HG03159 (cell line): Measurements from ENCODE around the gene IL19.
"Not testable (repeated sequence)": the region's sequence is repeated elsewhere in the genome, so short reads cannot be mapped to it uniquely, and the experiment has no call there.

Experiments
- ATAC-seq: cut with Tn5 transposase; IDR thresholded peaks from one replicate; pipeline ENCODE4 v1.9.1; 2021; ENCODE audit warnings: mild to moderate bottlenecking, moderate library complexity; ENCODE audit not compliant: unreplicated experiment

IL19 gene

DNA sequence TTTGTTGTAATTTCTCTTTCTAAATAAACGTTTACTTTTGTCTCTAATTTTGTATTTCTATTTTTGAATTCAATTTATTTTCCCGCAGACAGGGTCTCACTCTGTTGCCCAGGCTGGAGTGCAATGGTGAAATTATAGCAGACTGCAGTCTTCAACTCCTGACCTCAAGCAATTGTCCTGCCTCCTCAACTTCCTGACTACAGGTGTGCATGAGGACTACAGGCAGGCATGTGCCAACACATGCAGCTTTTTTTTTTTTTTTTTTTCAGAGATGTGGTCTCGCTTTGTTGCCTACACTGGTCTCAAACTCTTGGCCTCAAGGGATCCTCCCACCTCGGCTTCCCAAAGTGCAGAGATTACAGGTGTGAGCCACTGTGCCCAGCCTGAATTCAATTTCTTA, 58.2 kb downstream of the IL19 start:
- no peak for ATAC-seq

DNA sequence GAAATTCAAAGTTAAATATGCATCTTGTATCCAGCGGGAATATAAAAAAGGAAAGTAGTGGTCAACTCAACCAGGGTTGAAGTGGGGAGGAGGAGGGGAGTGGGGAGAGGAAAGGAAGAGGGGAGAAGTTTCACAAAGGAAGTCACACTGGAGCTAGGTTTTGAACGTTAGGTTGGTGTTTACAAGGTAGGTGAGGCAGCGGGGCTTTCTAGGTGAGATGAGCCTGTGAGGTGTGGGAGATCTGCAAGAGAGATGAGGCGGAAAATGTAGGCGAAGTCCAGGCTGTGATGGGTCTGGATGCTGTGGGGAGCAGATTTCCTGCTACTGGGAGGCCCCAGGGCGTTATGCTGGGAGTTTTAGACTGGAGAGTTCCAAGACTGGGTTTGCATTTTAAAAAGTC, 58.7 kb downstream of the IL19 start:
- no peak for ATAC-seq

DNA sequence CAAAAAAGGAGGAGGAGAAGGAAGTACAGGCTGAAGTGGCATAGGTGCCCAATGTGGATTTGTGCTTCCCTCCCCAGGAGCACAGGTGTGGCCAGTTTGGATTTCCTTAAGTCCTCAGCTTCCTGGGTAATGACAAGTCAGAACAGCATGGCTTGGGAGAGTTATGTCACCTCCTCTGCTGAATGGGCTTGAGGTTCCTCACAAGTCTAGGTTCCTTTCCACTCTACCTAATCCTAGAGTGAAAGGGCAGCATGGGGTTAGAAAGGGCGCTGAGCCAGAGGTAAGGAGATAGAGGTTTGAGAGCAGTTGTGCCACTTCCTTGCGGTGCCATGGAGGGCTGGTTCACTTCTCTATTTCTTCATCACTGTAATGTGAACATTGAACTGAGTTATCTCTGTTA, 59.3 kb downstream of the IL19 start:
- no peak for ATAC-seq

DNA sequence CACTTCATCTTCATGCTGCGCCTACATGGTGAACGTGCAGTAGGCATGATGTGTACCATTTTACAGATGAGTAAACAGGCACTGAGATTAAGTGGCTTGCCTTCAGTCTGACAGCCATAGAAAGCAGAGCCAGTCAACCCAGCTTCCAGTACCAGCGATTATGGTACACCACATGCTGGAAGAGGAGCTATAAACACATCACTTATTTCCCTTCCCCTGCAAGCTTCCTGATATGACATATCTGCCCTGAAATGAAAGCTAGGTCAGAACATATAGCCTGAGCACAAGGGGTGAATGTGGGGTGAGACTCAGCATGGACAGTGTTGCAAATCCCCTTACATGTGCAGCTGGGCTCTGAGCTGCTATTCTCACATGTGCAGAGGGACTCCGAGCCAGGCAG, 61.1 kb downstream of the IL19 start:
- ATAC-seq: no peak

DNA sequence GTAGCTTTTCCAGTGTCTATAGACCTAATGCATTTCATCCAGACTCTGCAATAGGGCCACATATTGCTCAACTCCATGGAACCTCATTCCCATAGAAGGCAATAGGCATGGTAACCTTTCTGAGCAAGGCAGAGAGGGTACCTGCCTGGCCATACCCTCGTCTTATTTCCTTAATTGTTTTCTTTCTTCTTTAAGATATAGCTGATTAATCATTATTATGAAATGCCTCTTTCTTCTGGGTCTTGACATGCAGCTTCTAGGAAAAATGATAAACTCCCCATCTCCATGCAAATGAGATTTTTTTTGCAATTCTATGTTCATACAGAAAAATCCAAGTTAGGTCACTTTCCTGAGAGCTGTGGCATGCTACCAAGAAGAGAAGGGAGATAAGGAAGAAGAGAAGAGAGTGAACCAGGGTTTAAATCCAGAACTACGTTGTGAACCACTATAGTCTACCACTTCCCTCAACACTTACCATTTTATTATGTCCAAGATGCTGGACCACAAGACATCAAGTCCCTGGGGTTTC, 61.8 kb downstream of the IL19 start:
- ATAC-seq: no peak

DNA sequence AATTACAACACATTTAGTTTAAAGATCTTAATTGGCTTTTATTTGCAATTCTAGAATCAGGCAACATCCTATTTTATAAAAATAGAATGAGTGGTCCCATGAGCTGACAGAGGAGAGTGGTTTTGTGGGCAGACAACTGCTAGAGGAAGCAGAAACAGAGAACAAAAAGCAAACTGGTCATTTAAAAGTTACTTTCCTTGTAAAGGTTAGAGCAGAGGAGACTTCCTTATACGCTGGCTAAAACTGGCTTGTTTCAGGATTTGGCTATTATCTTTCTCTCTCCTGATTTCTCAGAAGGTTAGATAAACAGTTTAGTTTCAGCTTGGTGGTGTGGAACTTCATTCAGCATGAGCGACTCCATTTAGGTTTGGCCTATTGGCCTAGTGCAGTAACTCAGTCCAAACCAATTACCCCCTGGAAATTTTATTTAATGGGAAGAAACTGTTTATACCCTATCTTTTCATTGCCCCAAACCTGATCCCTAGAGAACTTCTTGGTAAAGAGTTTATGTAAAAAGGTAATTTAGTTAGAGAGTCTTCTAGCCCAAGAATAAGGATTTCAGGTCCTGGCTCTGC, 62.6 kb downstream of the IL19 start:
- no peak for ATAC-seq

DNA sequence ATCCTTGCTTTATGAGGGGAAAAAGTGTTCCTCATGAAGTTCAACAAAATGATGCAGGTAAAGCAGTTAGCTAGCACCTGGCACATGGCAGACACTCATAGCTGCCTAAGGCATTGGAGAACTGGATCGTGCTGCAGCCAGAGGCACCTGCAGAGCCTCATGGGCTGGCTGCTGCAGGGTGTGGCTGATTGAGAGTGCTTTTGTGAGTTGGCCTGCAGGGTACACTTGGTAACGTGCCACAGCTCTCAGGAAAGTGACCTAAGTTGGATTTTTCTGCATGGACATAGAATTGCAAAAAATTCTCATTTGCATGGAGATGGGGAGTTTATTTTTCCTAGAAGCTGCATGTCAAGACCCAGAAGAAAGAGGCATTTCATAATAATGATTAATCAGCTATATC, 63.2 kb downstream of the IL19 start:
- ATAC-seq: no peak

DNA sequence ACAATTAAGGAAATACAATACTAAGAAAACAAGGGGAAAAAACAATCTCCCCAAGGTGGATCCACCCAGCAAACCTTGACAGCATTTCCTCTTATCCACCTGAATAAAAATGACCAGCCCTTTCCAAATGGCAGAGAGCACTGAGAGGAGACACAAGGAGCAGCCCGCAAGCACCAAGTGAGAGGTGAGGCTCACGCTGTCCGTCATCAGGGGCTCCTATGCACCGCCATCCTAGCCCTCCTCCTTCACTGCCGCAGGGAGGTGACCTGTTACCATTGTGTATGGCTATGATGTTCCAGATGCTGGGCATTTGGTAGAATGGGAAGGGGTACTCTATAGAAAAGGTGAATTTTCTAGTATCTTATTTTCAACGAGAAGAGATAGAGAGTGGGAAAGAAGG, 63.6 kb downstream of the IL19 start:
- no peak for ATAC-seq

DNA sequence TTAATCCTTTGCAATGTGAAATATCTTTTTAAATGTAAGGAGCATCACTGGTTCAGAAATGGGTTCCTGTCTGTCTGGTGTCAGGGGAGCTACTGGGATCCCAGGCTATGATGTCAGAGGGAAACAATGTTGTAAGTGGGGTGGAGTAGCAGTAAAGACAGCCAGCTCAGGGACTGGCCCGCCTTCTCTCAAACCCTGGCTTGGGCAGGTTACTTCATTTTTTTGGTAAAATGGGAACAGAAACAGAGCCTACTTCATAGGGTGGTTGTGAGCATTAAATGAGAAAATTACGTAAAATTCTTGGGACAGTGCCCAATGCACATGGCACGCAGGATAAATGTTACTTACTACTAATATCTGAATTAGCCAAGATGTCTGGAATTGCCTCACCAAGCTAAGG, 64.1 kb downstream of the IL19 start:
- no peak for ATAC-seq

DNA sequence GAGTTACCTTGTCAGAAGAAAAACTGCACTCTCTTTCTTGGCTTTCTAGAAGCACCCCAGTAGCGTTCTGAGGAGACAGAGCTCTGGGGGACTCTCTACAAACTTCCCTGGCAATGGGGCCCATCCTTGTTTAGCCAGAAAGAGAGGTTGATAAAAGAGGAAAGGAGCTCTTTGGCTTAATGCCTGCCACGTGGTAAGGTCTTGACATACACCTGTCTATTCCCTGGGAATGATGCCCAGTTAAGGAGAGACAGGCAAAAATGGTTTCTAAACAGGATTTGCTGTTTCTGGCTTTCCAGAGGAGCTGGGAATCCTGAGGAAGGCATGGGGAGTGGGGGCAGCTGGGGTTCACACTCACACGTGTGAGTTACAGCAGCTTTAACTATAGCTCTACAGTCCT, 64.6 kb downstream of the IL19 start:
- ATAC-seq: no peak

DNA sequence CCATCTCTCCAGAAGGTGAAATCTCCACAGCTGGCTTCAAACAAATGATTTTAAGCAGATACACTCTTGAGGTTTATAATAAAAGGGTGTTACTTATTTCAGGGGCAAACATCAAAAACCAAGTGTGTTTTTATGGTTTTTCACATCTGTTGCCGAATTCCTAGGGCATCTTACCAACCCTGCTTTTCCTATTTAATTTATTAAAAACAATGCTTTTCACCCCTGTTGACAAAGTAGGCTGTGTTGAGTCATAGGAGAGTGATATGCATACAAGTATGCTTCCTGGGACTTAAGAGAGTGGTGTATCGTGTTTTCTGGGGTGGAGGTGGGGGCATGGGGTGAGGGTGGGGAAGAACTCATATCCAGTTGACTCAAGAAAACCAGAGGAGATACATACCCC, 65.5 kb downstream of the IL19 start:
- no peak for ATAC-seq

DNA sequence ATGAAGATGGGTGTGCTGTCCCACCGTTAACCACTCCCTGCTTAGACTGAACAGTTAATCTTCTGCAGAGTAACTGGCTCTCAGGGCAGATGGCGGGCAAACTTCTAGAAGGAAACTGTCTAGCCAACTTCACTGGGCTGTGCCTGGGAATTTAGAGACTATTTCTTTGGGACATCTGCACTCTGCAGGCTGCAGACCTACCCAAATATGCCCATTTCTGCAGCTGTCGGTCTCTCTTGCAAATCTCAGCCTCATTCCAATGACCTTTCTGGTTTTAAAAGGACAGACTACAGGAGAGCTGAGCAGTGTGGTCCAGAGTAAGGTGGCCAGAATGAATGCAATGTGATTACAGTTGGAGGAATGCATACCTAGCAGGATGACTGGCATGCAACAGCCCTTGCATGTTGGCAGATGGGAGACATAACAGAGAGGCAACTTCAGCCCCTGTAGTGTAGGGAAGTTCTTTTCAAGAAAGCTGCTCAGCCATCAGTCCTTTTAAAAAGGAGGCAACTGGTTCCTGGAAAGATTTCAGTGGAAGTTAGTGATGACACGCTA, 68.5 kb downstream of the IL19 start:
- ATAC-seq: no peak

DNA sequence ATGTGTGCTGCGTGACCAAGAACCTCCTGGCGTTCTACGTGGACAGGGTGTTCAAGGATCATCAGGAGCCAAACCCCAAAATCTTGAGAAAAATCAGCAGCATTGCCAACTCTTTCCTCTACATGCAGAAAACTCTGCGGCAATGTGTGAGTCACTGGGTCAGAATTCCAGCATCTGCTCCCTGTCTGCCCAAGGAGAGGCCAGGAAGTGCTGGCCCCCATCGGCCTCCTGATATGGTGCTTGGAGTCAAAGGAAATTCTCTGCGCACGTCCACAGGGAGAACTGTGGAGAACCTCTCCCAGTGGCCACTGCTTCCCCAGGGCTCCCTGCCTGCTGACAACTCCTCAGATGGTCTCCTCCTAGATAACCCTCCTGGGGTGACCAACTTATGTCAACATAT, 69.3 kb downstream of the IL19 start:
- no peak for ATAC-seq

DNA sequence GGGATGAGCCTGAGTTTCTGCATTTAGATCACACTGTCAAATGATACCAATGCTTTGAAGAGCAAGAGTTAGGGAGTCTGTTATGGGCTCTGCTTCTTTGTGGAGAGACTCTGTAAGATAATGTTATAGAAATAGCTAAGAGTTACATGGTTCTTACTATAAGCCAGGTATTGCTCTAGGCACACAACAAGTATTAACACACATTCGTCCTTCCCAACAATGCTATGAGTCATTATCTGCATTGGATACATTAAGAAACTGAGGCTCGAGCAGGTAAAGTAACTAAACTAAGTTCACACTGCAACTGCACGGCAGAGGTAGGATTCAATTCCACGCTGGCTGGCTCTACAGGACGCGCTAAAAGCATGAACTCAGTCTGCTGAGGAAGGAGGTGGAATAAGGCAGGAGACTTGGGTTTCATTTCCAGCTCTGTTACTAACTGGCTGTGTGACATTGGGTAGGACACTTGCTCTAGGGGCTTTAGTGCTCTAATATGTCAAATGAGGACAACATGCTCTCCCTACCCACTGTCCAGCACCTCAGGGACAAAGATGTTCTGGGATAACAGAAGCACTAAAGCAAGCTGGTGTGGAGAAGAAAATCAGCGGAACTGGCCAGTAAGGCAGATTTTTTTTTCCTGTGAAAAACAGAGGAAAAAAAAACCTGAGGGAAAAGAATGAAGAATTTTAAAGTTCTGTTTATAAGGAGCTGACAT, 71.2 kb downstream of the IL19 start:
- ATAC-seq: no peak

DNA sequence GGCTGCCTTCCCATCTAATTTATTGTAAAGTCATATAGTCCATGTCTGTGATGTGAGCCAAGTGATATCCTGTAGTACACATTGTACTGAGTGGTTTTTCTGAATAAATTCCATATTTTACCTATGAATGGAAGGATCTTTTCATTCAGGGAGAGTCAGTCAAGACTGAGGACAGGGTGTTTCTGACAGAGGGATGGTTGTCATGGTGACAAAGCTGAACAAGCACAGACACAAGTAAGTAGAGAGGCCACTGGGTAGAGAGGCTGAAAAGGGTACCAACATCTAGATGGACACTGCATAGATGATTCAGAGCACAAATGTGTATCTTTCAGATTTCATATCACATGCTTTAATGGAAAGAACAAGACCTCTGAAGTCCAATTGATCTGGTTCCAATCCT, 72.3 kb downstream of the IL19 start:
- no peak for ATAC-seq

DNA sequence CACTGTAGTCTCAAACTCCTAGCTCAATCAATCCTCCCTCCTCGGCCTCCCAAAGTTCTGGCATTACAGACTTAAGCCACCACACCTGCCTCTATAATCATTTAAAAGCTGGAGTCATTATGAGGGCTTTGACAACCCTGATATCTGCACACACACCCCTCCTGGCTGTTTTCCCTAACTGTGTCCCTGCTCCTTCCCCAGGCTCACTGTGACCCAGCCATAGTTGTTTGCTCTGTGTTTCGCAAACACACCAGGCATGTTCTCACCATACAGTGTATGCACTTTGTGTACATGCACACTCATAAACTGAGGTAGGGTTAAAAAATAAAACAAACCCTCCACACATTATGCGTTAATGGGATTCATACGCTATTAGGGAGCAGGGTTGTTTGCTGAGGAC, 73.1 kb downstream of the IL19 start:
- ATAC-seq: no peak

DNA sequence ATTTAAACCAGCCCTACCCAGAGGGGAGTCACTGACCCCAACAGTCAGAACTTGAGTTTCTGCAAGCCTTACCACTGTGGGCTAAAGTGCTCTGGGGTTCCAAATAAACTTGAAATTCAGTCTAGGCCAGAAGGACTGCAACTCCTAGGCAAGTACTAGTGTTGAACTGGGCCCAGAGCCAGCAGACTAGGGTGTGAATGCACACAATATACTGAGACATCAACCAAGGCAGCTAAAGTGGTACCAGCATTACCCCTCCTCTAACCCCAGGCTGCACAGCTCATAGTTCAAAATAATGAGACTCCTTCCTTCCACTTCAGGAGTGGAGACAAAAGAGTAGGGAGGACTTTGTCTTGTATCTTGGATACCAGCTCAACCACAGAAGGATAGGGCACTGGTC, 75.9 kb downstream of the IL19 start:
- ATAC-seq: no peak

DNA sequence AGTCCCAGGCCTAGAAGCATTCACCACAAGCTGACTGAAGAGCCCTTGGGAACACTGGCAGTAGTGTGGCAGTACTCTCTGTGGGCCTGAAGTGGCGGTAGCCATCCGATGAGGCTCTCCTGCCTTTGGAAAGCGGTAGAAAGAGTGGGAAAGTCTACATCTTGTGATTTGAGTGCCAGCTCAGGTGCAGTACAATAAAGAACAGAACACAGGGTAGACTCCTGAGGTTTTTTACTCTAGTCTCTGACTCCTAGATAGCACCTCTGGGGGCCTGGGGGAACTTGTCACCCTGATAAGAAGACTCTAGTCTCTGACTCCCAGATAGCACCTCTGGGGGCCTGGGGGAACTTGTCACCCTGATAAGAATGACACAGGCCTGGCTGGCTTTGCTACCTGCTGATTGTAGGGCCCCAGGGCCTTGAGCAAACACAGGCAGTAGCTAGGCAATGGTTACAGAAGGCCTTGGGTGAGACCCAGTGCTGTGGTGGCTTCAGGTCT, 76.8 kb downstream of the IL19 start:
- ATAC-seq: no peak

DNA sequence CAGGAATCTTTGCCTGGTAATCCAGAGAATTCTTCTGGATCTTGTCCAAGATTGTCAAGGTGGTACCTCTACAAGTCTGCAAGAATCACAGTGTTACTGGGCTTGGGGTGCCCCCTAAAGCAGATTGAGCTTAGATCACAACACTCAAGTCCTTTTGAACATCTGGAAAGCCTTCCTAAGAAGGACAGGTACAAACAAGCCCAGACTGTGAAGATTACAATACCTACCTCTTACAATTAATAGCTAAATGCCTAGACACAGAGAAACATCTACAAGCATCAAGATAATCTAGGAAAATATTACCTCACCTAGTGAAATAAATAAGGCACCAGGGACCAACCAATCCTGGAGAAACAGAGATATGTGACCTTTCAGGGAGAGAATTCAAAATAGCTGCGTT, 77.4 kb downstream of the IL19 start:
- ATAC-seq: no peak

DNA sequence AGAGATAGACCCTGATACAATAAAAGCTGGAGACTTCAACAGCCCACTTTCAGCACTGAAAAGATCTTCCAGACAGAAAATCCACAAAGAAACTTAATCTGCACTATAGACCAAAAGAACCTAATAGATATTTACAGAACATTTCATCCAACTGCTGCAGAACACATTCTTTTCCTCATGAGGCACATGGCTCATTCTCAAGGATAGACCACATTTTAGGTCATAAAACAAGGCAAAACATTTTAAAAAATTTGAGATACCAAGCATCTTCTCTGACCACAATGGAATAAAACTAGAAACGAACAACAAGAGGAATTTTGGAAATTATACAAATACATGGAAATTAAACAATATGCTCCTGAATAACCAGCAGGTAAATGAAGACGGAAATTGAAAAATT, 79.8 kb downstream of the IL19 start:
- no peak for ATAC-seq

DNA sequence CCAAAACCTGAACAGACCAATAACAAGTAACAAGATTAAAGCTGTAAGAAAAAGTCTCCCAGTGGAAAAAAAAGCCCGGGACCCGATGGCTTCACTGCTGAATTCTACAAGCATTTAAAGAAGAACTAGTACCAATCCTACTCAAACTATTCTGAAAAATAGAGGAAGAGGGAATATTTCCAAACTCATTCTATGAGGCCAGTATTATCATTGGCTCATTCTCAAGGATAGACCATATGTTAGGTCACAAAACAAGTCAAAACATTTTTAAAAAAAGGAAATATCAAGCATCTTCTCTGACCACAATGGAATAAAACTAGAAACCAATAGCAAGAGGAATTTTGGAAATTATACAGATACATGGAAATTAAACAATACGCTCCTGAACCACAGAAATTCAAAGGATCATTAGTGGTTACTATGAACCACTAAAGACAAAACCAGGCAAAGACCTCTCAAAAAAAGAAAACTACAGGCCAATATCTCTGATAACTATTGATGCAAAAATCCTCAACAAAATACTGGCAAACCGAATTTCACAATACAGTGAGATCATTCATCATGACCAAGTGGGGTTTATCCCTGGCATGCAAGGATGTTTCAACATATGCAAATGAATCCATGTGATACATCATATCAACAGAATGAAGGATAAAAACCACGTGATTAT, 80.9 kb downstream of the IL19 start:
- ATAC-seq: no peak

DNA sequence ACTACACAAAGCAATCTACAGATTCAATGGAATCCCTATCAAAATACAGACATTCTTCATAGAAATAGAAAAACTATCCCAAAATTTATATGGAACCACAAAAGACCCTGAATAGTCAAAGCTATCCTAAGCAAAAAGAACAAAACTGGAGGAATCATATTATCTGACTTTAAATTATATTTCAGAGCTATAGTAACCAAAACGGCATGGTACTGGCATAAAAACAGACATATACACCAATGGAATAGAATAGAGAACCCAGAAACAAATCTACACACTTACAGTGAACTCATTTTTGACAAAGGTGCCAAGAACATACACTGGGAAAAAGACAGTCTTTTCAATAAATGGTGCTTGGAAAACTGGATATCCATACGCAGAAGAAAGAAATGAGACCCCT, 82.1 kb downstream of the IL19 start:
- ATAC-seq: not testable (repeated sequence)
